HG02943 (cell line): Measurements from ENCODE around the gene EEA1.
"Not testable (repeated sequence)": the region's sequence is repeated elsewhere in the genome, so short reads cannot be mapped to it uniquely, and the experiment has no call there.

ENCODE experiments used
- ATAC-seq: cut with Tn5 transposase; IDR thresholded peaks from one replicate; pipeline ENCODE4 v1.9.1; 2021; ENCODE audit warnings: mild to moderate bottlenecking, low read depth, moderate library complexity; ENCODE audit not compliant: unreplicated experiment

The EEA1 gene

GRCh38 chr12:92759634-92760268 is 169.3 kb downstream of the EEA1 start:
- ATAC-seq: no peak

GRCh38 chr12:92757597-92758121 is 171.4 kb downstream of the EEA1 start:
- ATAC-seq: no peak

GRCh38 chr12:92756898-92757596 is 172.0 kb downstream of the EEA1 start:
- ATAC-seq: no peak

- ATAC-seq: no peak
Observed at GRCh38 chr12:92753976-92754885, 174.9 kb downstream of the EEA1 start.

GRCh38 chr12:92749691-92750090 is 179.4 kb downstream of the EEA1 start:
- ATAC-seq: not testable (repeated sequence)

GRCh38 chr12:92747151-92747550 is 181.9 kb downstream of the EEA1 start:
- no peak for ATAC-seq

GRCh38 chr12:92745856-92746550 is 183.1 kb downstream of the EEA1 start:
- ATAC-seq: no peak

GRCh38 chr12:92743026-92743425 is 186.1 kb downstream of the EEA1 start:
- no peak for ATAC-seq

GRCh38 chr12:92740411-92740810 is 188.7 kb downstream of the EEA1 start:
- no peak for ATAC-seq

GRCh38 chr12:92739113-92739512 is 190.0 kb downstream of the EEA1 start:
- ATAC-seq: no peak

- no peak for ATAC-seq
Observed at GRCh38 chr12:92737855-92738850, 190.9 kb downstream of the EEA1 start.

GRCh38 chr12:92736605-92737004 is 192.5 kb downstream of the EEA1 start:
- ATAC-seq: no peak

GRCh38 chr12:92735131-92735721 is 193.9 kb downstream of the EEA1 start:
- ATAC-seq: no peak

- no peak for ATAC-seq
Observed at GRCh38 chr12:92733661-92734060, 195.4 kb downstream of the EEA1 start.

GRCh38 chr12:92733181-92733580 is 195.9 kb downstream of the EEA1 start:
- ATAC-seq: no peak

GRCh38 chr12:92732716-92733115 is 196.4 kb downstream of the EEA1 start:
- ATAC-seq: no peak

GRCh38 chr12:92732216-92732615 is 196.9 kb downstream of the EEA1 start:
- no peak for ATAC-seq

GRCh38 chr12:92730758-92731157 is 198.3 kb downstream of the EEA1 start:
- ATAC-seq: no peak

GRCh38 chr12:92729773-92730305 is 199.3 kb downstream of the EEA1 start:
- ATAC-seq: no peak
